ENCODE data around the gene SPSB4.
A peak's percentile ranks its signal among the peaks of the same experiment; 100 is the strongest.
"Not testable (repeated sequence)": the region's sequence is repeated elsewhere in the genome, so short reads cannot be mapped to it uniquely, and the experiment has no call there.

SPSB4 gene

GRCh38 chr3:141096981-141097380 is 45.8 kb downstream of the SPSB4 start:
- DNase-seq: no peak

- DNase-seq: no peak
Observed at GRCh38 chr3:141100112-141100511, 49.0 kb downstream of the SPSB4 start.

- no peak for DNase-seq
Observed at GRCh38 chr3:141100531-141101320, 49.6 kb downstream of the SPSB4 start.

GRCh38 chr3:141102372-141102771 is 51.2 kb downstream of the SPSB4 start:
- no peak for DNase-seq

GRCh38 chr3:141103067-141103466 is 51.9 kb downstream of the SPSB4 start:
- no peak for DNase-seq

GRCh38 chr3:141103503-141103902 is 52.4 kb downstream of the SPSB4 start:
- DNase-seq: no peak

GRCh38 chr3:141104151-141104821 is 53.1 kb downstream of the SPSB4 start:
- DNase-seq: no peak

GRCh38 chr3:141105828-141106628 is 54.9 kb downstream of the SPSB4 start:
- DNase-seq: peak; percentile 20

GRCh38 chr3:141106842-141107241 is 55.7 kb downstream of the SPSB4 start:
- no peak for DNase-seq

- DNase-seq: no peak
Observed at GRCh38 chr3:141108039-141108438, 56.9 kb downstream of the SPSB4 start.

GRCh38 chr3:141109751-141110150 is 58.6 kb downstream of the SPSB4 start:
- DNase-seq: no peak

- DNase-seq: no peak
Observed at GRCh38 chr3:141110322-141110721, 59.2 kb downstream of the SPSB4 start.

- no peak for DNase-seq
Observed at GRCh38 chr3:141111364-141112155, 60.4 kb downstream of the SPSB4 start.

- DNase-seq: no peak
Observed at GRCh38 chr3:141112686-141113297, 61.6 kb downstream of the SPSB4 start.

GRCh38 chr3:141113680-141114079 is 62.5 kb downstream of the SPSB4 start:
- not testable (repeated sequence) for DNase-seq

- DNase-seq: no peak
Observed at GRCh38 chr3:141114179-141114745, 63.1 kb downstream of the SPSB4 start.

GRCh38 chr3:141114816-141115460 is 63.8 kb downstream of the SPSB4 start:
- DNase-seq: no peak

GRCh38 chr3:141115789-141116541 is 64.8 kb downstream of the SPSB4 start:
- DNase-seq: no peak

GRCh38 chr3:141116721-141117120 is 65.6 kb downstream of the SPSB4 start:
- DNase-seq: no peak

- not testable (repeated sequence) for DNase-seq
Observed at GRCh38 chr3:141117982-141118381, 66.8 kb downstream of the SPSB4 start.
